HCT116 (cell line): ENCODE data around the gene SEC61A2. TPM values are rescaled to one million over a fixed set of nuclear protein-coding genes. Genes with fewer than 3 reads are reported as not detected.

Source experiments
- ATAC-seq: fragments of 200-7000 bp; cut with Tn5 transposase; 2 replicates; pipeline ENCODE4 v1.9.1; 2020; ENCODE audit warnings: mild to moderate bottlenecking, moderate library complexity
- BruUV-seq: library from RNA; stranded (reverse); fragments of 400-500 nt; replicated peaks from 2 replicates; lab custom pipeline; 2021; lab: Mats Ljungman, UMichigan
- CTCF ChIA-PET: fragments of 300-600 bp; sonication (Branson Sonifier 250); formaldehyde crosslinking; loops from one replicate; lab custom pipeline; 2021; ENCODE audit warnings: antibody characterized with exemption; lab: Charles Lee
- POLR2A ChIA-PET: fragments of 300-600, 350-600 bp; sonication (Branson Sonifier 250); formaldehyde crosslinking; loops from one replicate; lab custom pipeline; 2021; ENCODE audit warnings: antibody characterized with exemption; lab: Charles Lee
- RAD21 ChIA-PET, 2 experiments: fragments of 300-600 bp; sonication (Branson Sonifier 250); formaldehyde crosslinking; loops; one replicate each; lab custom pipeline; 2023; ENCODE audit warnings: low total read pairs in 2 of 2; ENCODE audit not compliant: uncharacterized antibody in 2 of 2, unreplicated experiment in 2 of 2, low non-redundant PET in 1 of 2; lab: Charles Lee
- DNase-seq: peaks from one replicate; pipeline ENCODE4 v3.0.0-alpha.2; 2010; ENCODE audit warnings: low read depth, low spot score
- H2AFZ ChIP-seq: fragments of 200-600 bp; shearing (Covaris generic), sonication (generic); 2 replicates; pipeline ENCODE4 v1.6.1; 2017; ENCODE audit warnings: low read depth, mixed run types, mixed read lengths, antibody characterized with exemption, low read length; ENCODE audit not compliant: poor library complexity, severe bottlenecking
- H3K27ac ChIP-seq: 2 replicates; pipeline ENCODE4 v1.5.1; 2012; ENCODE audit warnings: low read depth, low read length
- H3K27me3 ChIP-seq: fragments of 200-600 bp; sonication (generic); 2 replicates; pipeline ENCODE4 v1.6.1; 2016; ENCODE audit warnings: mixed run types, low read length, mixed read lengths; ENCODE audit not compliant: insufficient read depth
- H3K36me3 ChIP-seq, 2 experiments: fragments of 200-500 bp in 1 of 2; fragments of 200-600 bp in 1 of 2; sonication (Bioruptor generic) in 1 of 2; sonication (generic) in 1 of 2; 2 replicates each; pipeline versions ENCODE4 v1.5.1 to v1.6.1; 2014 to 2016; ENCODE audit warnings: low read length in 2 of 2, inconsistent platforms in 1 of 2, mixed read lengths in 1 of 2, mixed run types in 1 of 2; ENCODE audit not compliant: insufficient read depth in 2 of 2, control insufficient read depth in 1 of 2
- H3K4me1 ChIP-seq, 2 experiments: fragments of 200-600 bp in 1 of 2; sonication (generic) in 1 of 2; 2 replicates each; pipeline versions ENCODE4 v1.5.1 to v1.6.1; 2012 to 2017; ENCODE audit warnings: low read length in 2 of 2, inconsistent platforms in 1 of 2, mild to moderate bottlenecking in 1 of 2, mixed read lengths in 1 of 2, mixed run types in 1 of 2, moderate library complexity in 1 of 2; ENCODE audit not compliant: insufficient read depth in 2 of 2, control insufficient read depth in 1 of 2
- H3K4me2 ChIP-seq: fragments of 200-600 bp; sonication (generic); 2 replicates; pipeline ENCODE4 v1.6.1; 2017; ENCODE audit warnings: mixed run types, low read length, mixed read lengths
- H3K4me3 ChIP-seq, 2 experiments: fragments of 200-600 bp in 1 of 2; sonication (generic) in 1 of 2; replicated peaks in 1 of 2; 2 replicates each; pipeline ENCODE4 v1.5.1; 2011 to 2016; ENCODE audit warnings: low read length in 2 of 2, control low read depth in 1 of 2, low read depth in 1 of 2, mild to moderate bottlenecking in 1 of 2, mixed read lengths in 1 of 2, mixed run types in 1 of 2
- H3K79me2 ChIP-seq: fragments of 200-600 bp; sonication (generic); 2 replicates; pipeline ENCODE4 v1.6.1; 2017; ENCODE audit warnings: mild to moderate bottlenecking, mixed run types, low read length, moderate library complexity, mixed read lengths; ENCODE audit not compliant: insufficient read depth
- H3K9ac ChIP-seq: fragments of 200-600 bp; sonication (generic); 2 replicates; pipeline ENCODE4 v1.6.1; 2016; ENCODE audit warnings: low read length, mixed read lengths
- H3K9me2 ChIP-seq: fragments of 200-600 bp; sonication (generic), shearing (Covaris generic); 2 replicates; pipeline ENCODE4 v1.6.1; 2017; ENCODE audit warnings: mixed run types, mild to moderate bottlenecking, moderate library complexity; ENCODE audit not compliant: insufficient read depth
- H3K9me3 ChIP-seq, 2 experiments: fragments of 200-500 bp in 1 of 2; fragments of 200-600 bp in 1 of 2; sonication (Bioruptor generic) in 1 of 2; sonication (generic) in 1 of 2; 2 replicates each; pipeline ENCODE4 v1.6.1; 2014 to 2017; ENCODE audit warnings: low read length in 2 of 2, mixed read lengths in 2 of 2, inconsistent platforms in 1 of 2, low read depth in 1 of 2, mild to moderate bottlenecking in 1 of 2, mixed run types in 1 of 2, moderate library complexity in 1 of 2; ENCODE audit not compliant: control insufficient read depth in 1 of 2, insufficient read depth in 1 of 2
- H4K20me1 ChIP-seq: fragments of 200-600 bp; sonication (generic), shearing (Covaris generic); 2 replicates; pipeline ENCODE4 v1.6.1; 2017; ENCODE audit warnings: mixed run types, mild to moderate bottlenecking, moderate library complexity; ENCODE audit not compliant: insufficient read depth
- CTCF ChIP-seq, 3 experiments: fragments of 200-600 bp in 1 of 3; sonication (generic) in 1 of 3; IDR thresholded peaks in 2 of 3; conservative IDR thresholded peaks in 1 of 3; 2 replicates each; pipeline ENCODE4 v1.5.1; 2012 to 2017; ENCODE audit warnings: low read depth in 2 of 3, low read length in 2 of 3, antibody characterized with exemption in 1 of 3, borderline replicate concordance in 1 of 3, control low read depth in 1 of 3, mild to moderate bottlenecking in 1 of 3, mixed read lengths in 1 of 3, mixed run types in 1 of 3, moderate library complexity in 1 of 3; ENCODE audit not compliant: insufficient read depth in 1 of 3
- EZH2phosphoT487 ChIP-seq: fragments of 200-600 bp; IDR thresholded peaks from 2 replicates; pipeline ENCODE4 v1.6.1; 2018; ENCODE audit warnings: antibody characterized with exemption, borderline replicate concordance
- RAD21 ChIP-seq: IDR thresholded peaks from 2 replicates; pipeline ENCODE4 v1.6.1; 2012; ENCODE audit warnings: low read depth, mild to moderate bottlenecking
- SRF ChIP-seq: IDR thresholded peaks from 2 replicates; pipeline ENCODE4 v1.6.1; 2012; ENCODE audit warnings: low read depth
- intact Hi-C: fragments of 100-400 bp; cut with micrococcal nuclease; formaldehyde crosslinking; loops from 2 replicates; pipeline ENCODE4 v1.10.0; 2022
- total RNA-seq: library from RNA; stranded (reverse); gene quantifications from one replicate; pipeline ENCODE4 v1.2.1, GENCODE V29; 2021; ENCODE audit not compliant: unreplicated experiment

SEC61A2 gene
- total RNA-seq, 1 experiment from 2014 or later, result 10.0 TPM

- POLR2A ChIA-PET, result interaction anchor here (1.0 kb wide), 1 partner anchor 15 kb away, joined by 4 read pairs; the partner anchor contains the start of gene NUDT5
- CTCF ChIA-PET, result no interaction called here
- Histone ChIP-seq H3K9me3 (no peaks in the 10 kb centered on the region), H3K27ac (no peak overlapping the region), H2AFZ (no peak overlapping the region), H3K27me3 (no peaks in the 10 kb centered on the region), H3K79me2 (peaks cover 5% of the 10 kb centered on the region; the same call in 1 of the 2 replicates), H3K4me1 (no peaks in the 10 kb centered on the region), H3K36me3 (peaks cover 28 to 35% of the 10 kb centered on the region in 2 experiments; a peak in 3 of 4 replicates), H3K9ac (no peak overlapping the region), H3K9me2 (no peaks in the 10 kb centered on the region), H4K20me1 (0 out of 2 replicates have a peak, but pooled peaks cover 6% of the 10 kb centered on the region), H3K4me3 (no peak overlapping the region), H3K4me2 (no peak overlapping the region)
- intact Hi-C loops, result no loop called here
- RAD21 ChIA-PET, result no interaction called here
- TF ChIP-seq SRF, result no peak
- no peak for TF ChIP-seq EZH2phosphoT487
- TF ChIP-seq CTCF (IDR thresholded peaks at IDR 0.05 in 2 of 3, conservative IDR thresholded peaks at IDR 0.05 in 1 of 3; ENCODE audit: borderline replicate concordance in 1 of 3, insufficient read depth in 1 of 3, low read depth in 2 of 3, low read length in 2 of 3), result 0 out of 6 replicates have a peak, but pooled peaks of 1 of the 3 experiments have one; percentile 8
- TF ChIP-seq RAD21, result no peak
- no peak for DNase-seq
- no TSS peak for BruUV-seq
- 0 out of 2 replicates have a peak, but pooled peaks have one; percentile 44 for ATAC-seq
These were observed 50.9 kb downstream of the SEC61A2 start for GRCh38 chr10:12180221-12180974.
